Stimulated activated effector memory CD8-positive, alpha-beta T cell treated with anti-CD3 and anti-CD28 coated beads, Interleukin-12 subunit alpha, Interleukin-12 subunit beta, amount 100 ng/mL, for 72 hours (primary cell): ENCODE data around the gene RGS6.

Source experiments
- ATAC-seq: fragments of 150-1000 bp; cut with Tn5 transposase; 2 replicates; pipeline ENCODE4 v1.10.0; 2021
- DNase-seq, 2 donors: peaks; one replicate each; pipeline ENCODE4 v3.0.0; 2021 to 2022; ENCODE audit warnings: low spot score in 2 of 2
- H3K27ac Mint-ChIP-seq: one replicate; pipeline ENCODE4 v1.8.0; 2022; ENCODE audit warnings: mild to moderate bottlenecking, mixed read lengths
- H3K36me3 Mint-ChIP-seq: one replicate; pipeline ENCODE4 v1.8.0; 2022; ENCODE audit warnings: mild to moderate bottlenecking, mixed read lengths
- H3K4me1 Mint-ChIP-seq: one replicate; pipeline ENCODE4 v1.8.0; 2022; ENCODE audit warnings: mixed read lengths
- H3K4me3 Mint-ChIP-seq: one replicate; pipeline ENCODE4 v1.8.0; 2022; ENCODE audit warnings: mild to moderate bottlenecking, mixed read lengths
- H3K9me3 Mint-ChIP-seq: one replicate; pipeline ENCODE4 v1.8.0; 2022; ENCODE audit warnings: mixed read lengths

The RGS6 gene

GRCh38 chr14:72243309-72244293 lies 311.4 kb downstream of the RGS6 start:
- Mint-ChIP-seq H3K4me3 (no peak overlapping the region), H3K4me1 (peaks cover under 1% of the 10 kb centered on the region), H3K27ac (no peak overlapping the region), H3K9me3 (no peaks in the 10 kb centered on the region), H3K36me3 (no peaks in the 10 kb centered on the region)
- ATAC-seq (no peak), DNase-seq (no peak)

- peaks cover 3% of the 10 kb centered on the region for H3K9me3 Mint-ChIP-seq
- no peaks in the 10 kb centered on the region for H3K4me1 Mint-ChIP-seq
- ATAC-seq (no peak), DNase-seq (no peak)
- no peak overlapping the region for H3K27ac Mint-ChIP-seq
- no peak overlapping the region for H3K4me3 Mint-ChIP-seq
- no peaks in the 10 kb centered on the region for H3K36me3 Mint-ChIP-seq
Observed at GRCh38 chr14:72247896-72248465, 315.8 kb downstream of the RGS6 start.

GRCh38 chr14:72253503-72253902 lies 321.3 kb downstream of the RGS6 start:
- Mint-ChIP-seq H3K9me3 (peaks cover 8% of the 10 kb centered on the region), H3K4me3 (no peak overlapping the region), H3K36me3 (no peaks in the 10 kb centered on the region), H3K27ac (no peak overlapping the region), H3K4me1 (peaks cover 6% of the 10 kb centered on the region)
- ATAC-seq (no peak), DNase-seq (no peak)

DNA sequence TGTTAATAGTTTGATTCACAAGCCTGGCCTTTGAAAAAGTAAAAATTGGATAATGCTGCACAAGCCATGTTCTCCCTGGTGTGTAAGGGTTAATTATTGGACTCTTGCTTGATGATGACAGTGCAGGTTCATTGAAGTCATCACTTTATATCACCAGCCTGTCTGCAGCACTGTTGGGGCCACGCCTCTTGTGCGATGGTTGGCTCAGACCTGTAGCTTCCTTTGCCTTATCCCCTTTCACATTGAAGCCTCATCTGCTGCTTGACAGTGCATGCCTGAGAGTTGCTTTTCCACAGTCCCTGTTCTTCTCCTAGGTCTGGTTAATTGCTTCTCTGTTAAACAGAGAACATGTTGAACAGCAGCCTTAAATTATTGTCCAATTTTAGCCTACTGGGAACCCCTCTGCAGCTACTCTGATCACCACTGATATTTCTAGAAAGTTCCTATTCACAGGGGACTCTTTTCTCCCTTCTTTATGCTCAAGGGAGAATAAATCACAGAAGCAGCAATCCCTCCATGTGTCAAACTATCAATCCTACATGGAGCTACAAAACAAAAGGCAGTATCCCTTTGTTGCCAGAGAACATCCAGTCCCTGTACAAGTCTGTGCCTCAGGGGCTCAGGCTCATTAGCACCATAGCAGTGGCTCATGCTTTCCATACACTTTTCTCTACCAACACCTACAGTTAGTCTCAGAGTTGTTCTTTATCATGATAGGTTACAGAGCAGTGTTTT lies 322.1 kb downstream of the RGS6 start:
- DNase-seq: no peak
- no peak overlapping the region for H3K27ac Mint-ChIP-seq
- H3K4me1 Mint-ChIP-seq: peaks cover 6% of the 10 kb centered on the region
- H3K4me3 Mint-ChIP-seq: no peak overlapping the region
- no peaks in the 10 kb centered on the region for H3K36me3 Mint-ChIP-seq
- peaks cover 8% of the 10 kb centered on the region for H3K9me3 Mint-ChIP-seq
- ATAC-seq: no peak

GRCh38 chr14:72254937-72255472 lies 322.8 kb downstream of the RGS6 start:
- H3K27ac Mint-ChIP-seq: no peak overlapping the region
- no peaks in the 10 kb centered on the region for H3K36me3 Mint-ChIP-seq
- peak; percentile 52 for ATAC-seq
- peaks cover 6% of the 10 kb centered on the region for H3K9me3 Mint-ChIP-seq
- DNase-seq: no peak
- no peak overlapping the region for H3K4me3 Mint-ChIP-seq
- H3K4me1 Mint-ChIP-seq: peaks cover 6% of the 10 kb centered on the region

DNA sequence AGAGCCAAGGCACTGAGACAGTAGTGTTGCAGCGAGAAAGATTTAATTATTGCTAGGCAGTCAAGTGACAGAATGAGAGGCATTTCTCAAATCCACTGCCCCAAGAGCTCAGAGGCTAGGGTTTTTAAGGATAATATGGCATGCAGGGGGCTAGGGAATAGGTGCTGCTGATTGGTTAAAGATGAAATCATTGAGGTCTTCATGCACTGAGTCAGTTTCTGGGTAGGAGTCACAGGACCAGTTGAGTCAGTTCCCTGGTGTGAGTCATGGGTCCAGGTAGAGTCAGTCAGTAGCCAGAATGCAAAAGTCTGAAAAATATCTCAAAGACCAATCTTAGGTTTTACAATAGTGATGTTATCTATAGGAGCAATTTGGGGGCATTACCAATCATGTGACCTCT lies 323.8 kb downstream of the RGS6 start:
- DNase-seq (no peak), ATAC-seq (peak; percentile 92)
- Mint-ChIP-seq H3K36me3 (no peaks in the 10 kb centered on the region), H3K4me1 (peaks cover 6% of the 10 kb centered on the region), H3K27ac (no peak overlapping the region), H3K4me3 (no peak overlapping the region), H3K9me3 (peaks cover 10% of the 10 kb centered on the region)

GRCh38 chr14:72261068-72261467 lies 328.8 kb downstream of the RGS6 start:
- ATAC-seq (no peak), DNase-seq (no peak)
- Mint-ChIP-seq H3K4me1 (no peaks in the 10 kb centered on the region), H3K9me3 (peaks cover 6% of the 10 kb centered on the region), H3K27ac (no peak overlapping the region), H3K4me3 (no peak overlapping the region), H3K36me3 (no peaks in the 10 kb centered on the region)

GRCh38 chr14:72262771-72263170 lies 330.5 kb downstream of the RGS6 start:
- H3K9me3 Mint-ChIP-seq: peaks cover 6% of the 10 kb centered on the region
- DNase-seq (no peak), ATAC-seq (no peak)
- H3K4me3 Mint-ChIP-seq: no peak overlapping the region
- no peaks in the 10 kb centered on the region for H3K4me1 Mint-ChIP-seq
- no peaks in the 10 kb centered on the region for H3K36me3 Mint-ChIP-seq
- no peak overlapping the region for H3K27ac Mint-ChIP-seq

- H3K27ac Mint-ChIP-seq: no peak overlapping the region
- H3K4me1 Mint-ChIP-seq: no peaks in the 10 kb centered on the region
- no peak overlapping the region for H3K4me3 Mint-ChIP-seq
- no peaks in the 10 kb centered on the region for H3K36me3 Mint-ChIP-seq
- no peak for DNase-seq
- no peak for ATAC-seq
- H3K9me3 Mint-ChIP-seq: peaks cover 6% of the 10 kb centered on the region
Observed at GRCh38 chr14:72264716-72265115, 332.5 kb downstream of the RGS6 start.

- Mint-ChIP-seq H3K9me3 (no peaks in the 10 kb centered on the region), H3K36me3 (no peaks in the 10 kb centered on the region), H3K4me1 (no peaks in the 10 kb centered on the region), H3K27ac (no peak overlapping the region), H3K4me3 (no peak overlapping the region)
- DNase-seq (no peak), ATAC-seq (no peak)
Observed at GRCh38 chr14:72270147-72270727, 338.0 kb downstream of the RGS6 start.

GRCh38 chr14:72270749-72271148 lies 338.5 kb downstream of the RGS6 start:
- no peaks in the 10 kb centered on the region for H3K36me3 Mint-ChIP-seq
- H3K27ac Mint-ChIP-seq: no peak overlapping the region
- no peaks in the 10 kb centered on the region for H3K4me1 Mint-ChIP-seq
- DNase-seq (no peak), ATAC-seq (no peak)
- H3K4me3 Mint-ChIP-seq: no peak overlapping the region
- H3K9me3 Mint-ChIP-seq: no peaks in the 10 kb centered on the region

- H3K4me1 Mint-ChIP-seq: no peaks in the 10 kb centered on the region
- H3K9me3 Mint-ChIP-seq: no peaks in the 10 kb centered on the region
- ATAC-seq (no peak), DNase-seq (no peak)
- no peak overlapping the region for H3K4me3 Mint-ChIP-seq
- H3K36me3 Mint-ChIP-seq: no peaks in the 10 kb centered on the region
- no peak overlapping the region for H3K27ac Mint-ChIP-seq
Observed at GRCh38 chr14:72275242-72275641, 343.0 kb downstream of the RGS6 start.

DNA sequence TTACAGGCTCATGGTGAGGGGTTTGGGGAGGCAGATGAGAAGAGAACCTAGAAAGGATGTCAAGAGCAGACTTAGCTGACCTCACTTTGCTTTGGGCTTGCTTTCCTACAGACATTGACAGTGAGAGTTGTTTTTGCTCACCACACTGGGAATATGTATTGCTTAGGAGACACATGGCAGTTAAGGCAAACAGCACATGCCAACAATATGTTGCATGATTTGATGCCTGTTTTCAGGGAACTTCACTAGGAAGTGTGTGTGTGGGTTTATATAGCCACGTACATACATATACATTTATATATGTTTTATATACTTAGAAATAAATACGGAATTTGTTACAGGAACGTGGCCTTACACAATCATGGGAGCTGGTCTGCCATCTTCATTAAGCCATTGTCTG lies 346.1 kb downstream of the RGS6 start:
- Mint-ChIP-seq H3K27ac (no peak overlapping the region), H3K9me3 (no peaks in the 10 kb centered on the region), H3K4me1 (no peaks in the 10 kb centered on the region), H3K4me3 (no peak overlapping the region), H3K36me3 (no peaks in the 10 kb centered on the region)
- DNase-seq (no peak), ATAC-seq (no peak)

DNA sequence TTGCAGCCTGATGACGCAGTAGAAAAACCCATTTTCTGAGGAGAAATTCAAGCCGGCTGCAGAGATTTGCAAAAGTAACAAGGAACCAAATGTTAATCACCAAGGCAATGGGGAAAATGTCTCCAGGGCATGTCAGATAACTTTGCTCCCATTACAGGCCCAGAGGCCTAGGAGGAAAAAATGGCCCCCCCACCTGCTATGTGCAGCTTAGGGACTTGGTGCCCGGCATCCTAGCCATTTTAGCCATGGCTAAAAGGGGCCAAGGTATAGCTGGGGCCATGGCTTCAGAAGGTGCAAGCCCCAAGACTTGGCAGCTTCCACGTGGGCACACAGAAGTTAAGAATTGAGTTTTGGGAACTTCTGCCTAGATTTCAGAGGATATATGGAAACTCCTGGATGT lies 351.9 kb downstream of the RGS6 start:
- ATAC-seq: no peak
- Mint-ChIP-seq H3K36me3 (no peaks in the 10 kb centered on the region), H3K4me3 (no peak overlapping the region), H3K9me3 (peaks cover 14% of the 10 kb centered on the region), H3K27ac (no peak overlapping the region), H3K4me1 (no peaks in the 10 kb centered on the region)
- DNase-seq: no peak

- Mint-ChIP-seq H3K4me1 (no peaks in the 10 kb centered on the region), H3K4me3 (no peak overlapping the region), H3K27ac (no peak overlapping the region), H3K9me3 (peaks cover 9% of the 10 kb centered on the region), H3K36me3 (no peaks in the 10 kb centered on the region)
- ATAC-seq: no peak
- DNase-seq: no peak
Observed at GRCh38 chr14:72290241-72290640, 358.0 kb downstream of the RGS6 start.
